Measurements from ENCODE around the gene CARMIL3.
A peak's percentile ranks its signal among the peaks of the same experiment; 100 is the strongest.
"Not testable (repeated sequence)": the region's sequence is repeated elsewhere in the genome, so short reads cannot be mapped to it uniquely, and the experiment has no call there.

The CARMIL3 gene

DNA sequence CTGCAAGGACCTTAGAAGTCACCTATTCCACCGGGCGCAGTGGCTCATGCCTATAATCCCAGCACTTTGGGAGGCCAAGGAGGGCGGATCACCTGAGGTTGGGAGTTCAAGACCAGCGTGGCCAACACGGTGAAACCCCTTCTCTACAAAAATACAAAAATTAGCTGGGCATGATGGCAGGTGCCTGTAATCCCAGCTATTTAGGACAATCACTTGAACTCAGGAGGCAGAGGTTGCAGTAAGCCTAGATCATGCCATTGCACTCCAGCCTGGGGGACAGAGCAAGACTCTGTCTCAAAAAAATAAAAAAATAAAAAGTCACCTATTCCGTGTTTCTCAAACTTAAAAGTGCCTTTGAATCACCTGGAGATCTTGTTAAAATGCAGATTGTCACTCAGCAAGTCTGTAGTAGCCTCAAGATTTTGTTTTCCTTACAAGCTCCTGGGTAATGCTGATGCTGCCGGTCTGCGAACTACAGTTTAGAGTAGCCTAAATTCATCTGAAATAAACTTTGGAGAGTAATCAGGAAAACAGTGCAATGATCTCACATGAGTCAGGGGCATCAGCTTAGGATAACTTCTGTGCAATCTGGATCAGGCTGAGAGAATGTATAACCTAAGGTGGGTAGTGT, 53.9 kb downstream of the CARMIL3 start:
- not testable (repeated sequence) for H2AFZ ChIP-seq (ENCODE audit: low read depth, low read length); H3K9me3 ChIP-seq (ENCODE audit: low read length); H3K4me3 ChIP-seq (ENCODE audit: low read length); H3K4me1 ChIP-seq (ENCODE audit: insufficient read depth, low read length); H3K27me3 ChIP-seq (ENCODE audit: insufficient read depth, low read length); H3K36me3 ChIP-seq (ENCODE audit: insufficient read depth, low read length)

DNA sequence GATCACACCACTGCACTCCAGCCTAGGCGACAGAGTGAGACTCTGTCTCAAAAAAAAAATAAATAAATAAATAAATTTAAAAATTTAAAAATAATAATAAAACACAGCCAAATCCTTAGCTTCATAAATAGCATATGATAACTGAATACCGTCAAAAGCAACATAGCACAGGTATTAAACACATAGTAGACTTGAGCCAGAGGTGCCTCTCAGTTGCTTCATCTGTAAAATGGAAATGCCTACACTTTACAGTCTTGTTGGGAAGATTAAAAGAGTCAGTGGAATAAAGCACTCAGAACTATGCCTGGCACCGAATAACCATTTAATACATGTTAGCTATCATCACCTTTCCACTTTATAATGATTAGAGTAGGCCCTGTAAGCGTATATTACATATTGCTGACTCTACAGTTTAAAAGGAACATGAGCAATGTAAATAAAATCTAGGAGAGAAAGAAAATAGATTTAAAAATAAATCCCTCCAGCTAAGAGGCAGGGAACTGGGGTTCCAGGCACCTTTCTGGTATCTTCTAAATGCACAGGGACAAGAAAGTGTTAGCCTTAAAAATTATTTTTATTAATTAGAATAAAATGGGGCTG, 55.0 kb downstream of the CARMIL3 start:
- H2AFZ ChIP-seq (ENCODE audit: low read depth, low read length) = no peak overlapping the region
- no peaks in the 10 kb centered on the region for H3K27me3 ChIP-seq (ENCODE audit: insufficient read depth, low read length)
- no peaks in the 10 kb centered on the region for H3K4me1 ChIP-seq (ENCODE audit: insufficient read depth, low read length)
- no peak overlapping the region for H3K4me3 ChIP-seq (ENCODE audit: low read length)
- no peaks in the 10 kb centered on the region for H3K9me3 ChIP-seq (ENCODE audit: low read length)
- no peaks in the 10 kb centered on the region for H3K36me3 ChIP-seq (ENCODE audit: insufficient read depth, low read length)

DNA sequence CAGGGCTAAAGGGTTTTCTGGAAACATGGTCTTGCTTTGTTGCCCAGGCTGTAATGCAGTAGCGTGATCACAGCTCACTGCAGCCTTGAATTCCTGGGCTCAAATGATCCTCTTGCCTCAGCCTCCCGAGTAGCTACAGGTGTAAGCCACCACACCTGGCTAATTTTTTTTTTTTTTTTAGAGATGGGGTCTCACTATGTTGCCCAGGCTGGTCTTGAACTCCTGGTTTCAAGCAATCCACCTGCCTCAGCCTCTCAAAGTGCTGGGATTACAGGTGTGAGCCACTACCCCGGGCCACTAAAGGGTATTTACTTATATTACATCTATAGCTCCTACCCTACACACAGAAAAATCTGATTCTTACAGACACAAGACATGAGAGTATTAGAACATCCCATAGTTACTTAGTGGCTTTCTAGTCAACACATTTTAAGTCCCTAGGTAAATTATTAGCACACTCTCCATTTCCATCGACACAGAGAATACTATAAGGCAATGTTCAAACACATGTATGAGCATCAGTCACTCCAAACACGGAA, 56.6 kb downstream of the CARMIL3 start:
- Histone ChIP-seq H3K9me3 (ENCODE audit: low read length) (no peaks in the 10 kb centered on the region), H3K4me3 (ENCODE audit: low read length) (no peak overlapping the region), H2AFZ (ENCODE audit: low read depth, low read length) (no peak overlapping the region), H3K27me3 (ENCODE audit: insufficient read depth, low read length) (no peaks in the 10 kb centered on the region), H3K4me1 (ENCODE audit: insufficient read depth, low read length) (no peaks in the 10 kb centered on the region), H3K36me3 (ENCODE audit: insufficient read depth, low read length) (no peaks in the 10 kb centered on the region)

DNA sequence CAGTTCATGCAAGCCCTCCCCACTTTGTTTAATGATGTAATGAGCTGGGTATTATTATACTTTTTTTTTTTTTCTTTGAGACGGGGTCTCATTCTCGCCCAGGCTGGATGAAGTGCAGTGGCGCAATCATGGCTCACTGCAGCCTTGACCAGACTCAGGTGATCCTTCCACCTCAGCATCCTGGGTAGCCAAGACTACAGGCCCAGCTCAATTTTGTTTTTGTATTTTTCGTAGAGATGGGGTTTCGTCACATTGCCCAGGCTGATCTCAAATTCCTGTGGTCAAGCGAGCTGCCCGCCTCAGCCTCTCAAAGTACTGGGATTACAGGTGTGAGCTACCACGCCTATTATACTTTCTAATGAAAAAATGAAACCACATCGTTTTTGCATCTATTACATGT, 58.3 kb downstream of the CARMIL3 start:
- Histone ChIP-seq H3K4me3 (ENCODE audit: low read length) (no peak overlapping the region), H3K27me3 (ENCODE audit: insufficient read depth, low read length) (no peaks in the 10 kb centered on the region), H2AFZ (ENCODE audit: low read depth, low read length) (no peak overlapping the region), H3K9me3 (ENCODE audit: low read length) (no peaks in the 10 kb centered on the region), H3K36me3 (ENCODE audit: insufficient read depth, low read length) (no peaks in the 10 kb centered on the region), H3K4me1 (ENCODE audit: insufficient read depth, low read length) (no peaks in the 10 kb centered on the region)

DNA sequence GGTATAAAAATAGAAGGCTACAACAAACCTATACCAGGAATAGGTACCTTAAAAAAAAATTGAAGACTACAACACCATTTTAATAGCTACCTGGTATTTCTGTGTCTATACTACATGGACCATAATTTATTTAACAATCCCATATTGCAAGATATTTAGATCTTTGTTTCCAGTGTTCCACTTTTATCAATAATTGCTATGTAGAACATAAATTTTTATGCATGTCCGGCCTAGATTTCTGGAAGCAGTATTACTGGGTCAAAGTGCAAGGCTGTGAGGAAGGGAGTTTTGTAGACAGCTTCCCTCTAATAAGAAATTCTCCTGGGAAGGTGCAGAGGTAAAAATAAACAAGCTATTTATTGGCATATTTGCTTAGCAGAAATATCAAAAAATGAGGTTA, 58.7 kb downstream of the CARMIL3 start:
- Histone ChIP-seq H3K4me3 (ENCODE audit: low read length) (no peak overlapping the region), H3K27me3 (ENCODE audit: insufficient read depth, low read length) (no peaks in the 10 kb centered on the region), H3K4me1 (ENCODE audit: insufficient read depth, low read length) (peaks cover 1% of the 10 kb centered on the region), H3K9me3 (ENCODE audit: low read length) (no peaks in the 10 kb centered on the region), H3K36me3 (ENCODE audit: insufficient read depth, low read length) (no peaks in the 10 kb centered on the region), H2AFZ (ENCODE audit: low read depth, low read length) (no peak overlapping the region)

DNA sequence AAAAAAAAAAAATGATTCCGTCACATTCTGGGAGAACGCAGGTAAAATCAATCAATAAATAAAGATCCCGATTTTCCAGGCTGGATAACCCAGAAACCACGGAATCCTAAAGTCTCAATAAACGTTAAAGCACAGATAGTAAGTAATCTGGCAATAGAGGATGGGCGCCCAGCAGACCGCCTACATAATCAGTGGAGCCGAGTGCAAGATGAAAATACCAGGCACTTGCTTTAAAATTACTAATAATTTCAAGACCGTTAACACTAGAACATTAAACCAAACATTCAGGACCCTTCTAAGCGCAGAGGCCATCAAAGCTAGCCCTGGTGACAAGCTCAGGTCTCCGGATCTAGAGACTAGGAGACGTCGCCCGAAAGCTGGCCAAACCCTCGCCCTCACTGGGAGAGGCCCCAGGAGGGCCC, 61.6 kb downstream of the CARMIL3 start:
- Histone ChIP-seq H3K4me3 (ENCODE audit: low read length) (peak overlapping the region; percentile 84), H3K36me3 (ENCODE audit: insufficient read depth, low read length) (peaks cover 10% of the 10 kb centered on the region), H3K4me1 (ENCODE audit: insufficient read depth, low read length) (peaks cover 9% of the 10 kb centered on the region), H3K9me3 (ENCODE audit: low read length) (no peaks in the 10 kb centered on the region), H3K27me3 (ENCODE audit: insufficient read depth, low read length) (no peaks in the 10 kb centered on the region), H2AFZ (ENCODE audit: low read depth, low read length) (peak overlapping the region; percentile 81)

DNA sequence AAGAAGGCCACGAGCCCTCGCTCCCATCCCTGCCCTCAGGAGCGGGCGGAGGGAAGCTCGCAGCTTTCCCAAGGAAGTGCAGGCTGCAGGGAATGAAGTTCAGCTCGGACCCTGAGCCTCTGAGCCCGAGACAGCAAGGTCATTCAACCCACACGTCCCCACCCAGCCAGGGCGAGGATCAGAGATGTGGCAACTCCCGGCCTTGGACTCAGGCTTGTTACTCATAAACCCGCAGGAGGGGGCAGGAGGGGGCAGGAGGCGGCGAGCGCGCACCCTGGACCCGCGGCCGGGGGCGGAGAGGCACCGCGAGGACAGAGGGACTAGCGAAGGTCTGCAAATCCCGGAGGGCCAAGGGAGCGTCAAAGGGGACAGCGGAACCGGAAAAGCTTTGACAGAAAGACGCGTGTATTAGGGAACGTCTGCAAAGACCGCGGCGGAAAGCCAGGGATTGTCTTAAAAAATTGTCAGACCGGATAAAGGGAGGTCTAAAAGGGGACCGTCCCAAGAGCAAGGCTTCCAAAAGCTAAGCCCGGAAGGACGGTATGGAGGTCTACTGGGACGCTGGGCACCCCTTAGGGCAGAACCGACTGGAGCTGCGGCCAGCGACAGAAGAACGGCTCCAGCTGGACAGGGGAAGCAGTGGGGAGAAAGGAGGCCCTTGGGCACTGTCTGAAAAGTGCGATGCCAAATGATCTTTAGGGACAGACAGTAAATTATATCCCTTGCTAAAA, 62.2 kb downstream of the CARMIL3 start:
- H3K9me3 ChIP-seq (ENCODE audit: low read length) = no peaks in the 10 kb centered on the region
- H3K4me1 ChIP-seq (ENCODE audit: insufficient read depth, low read length) = peaks cover 9% of the 10 kb centered on the region
- H2AFZ ChIP-seq (ENCODE audit: low read depth, low read length) = peak overlapping the region; percentile 81
- no peaks in the 10 kb centered on the region for H3K27me3 ChIP-seq (ENCODE audit: insufficient read depth, low read length)
- H3K4me3 ChIP-seq (ENCODE audit: low read length) = peak overlapping the region; percentile 84
- H3K36me3 ChIP-seq (ENCODE audit: insufficient read depth, low read length) = peaks cover 16% of the 10 kb centered on the region

DNA sequence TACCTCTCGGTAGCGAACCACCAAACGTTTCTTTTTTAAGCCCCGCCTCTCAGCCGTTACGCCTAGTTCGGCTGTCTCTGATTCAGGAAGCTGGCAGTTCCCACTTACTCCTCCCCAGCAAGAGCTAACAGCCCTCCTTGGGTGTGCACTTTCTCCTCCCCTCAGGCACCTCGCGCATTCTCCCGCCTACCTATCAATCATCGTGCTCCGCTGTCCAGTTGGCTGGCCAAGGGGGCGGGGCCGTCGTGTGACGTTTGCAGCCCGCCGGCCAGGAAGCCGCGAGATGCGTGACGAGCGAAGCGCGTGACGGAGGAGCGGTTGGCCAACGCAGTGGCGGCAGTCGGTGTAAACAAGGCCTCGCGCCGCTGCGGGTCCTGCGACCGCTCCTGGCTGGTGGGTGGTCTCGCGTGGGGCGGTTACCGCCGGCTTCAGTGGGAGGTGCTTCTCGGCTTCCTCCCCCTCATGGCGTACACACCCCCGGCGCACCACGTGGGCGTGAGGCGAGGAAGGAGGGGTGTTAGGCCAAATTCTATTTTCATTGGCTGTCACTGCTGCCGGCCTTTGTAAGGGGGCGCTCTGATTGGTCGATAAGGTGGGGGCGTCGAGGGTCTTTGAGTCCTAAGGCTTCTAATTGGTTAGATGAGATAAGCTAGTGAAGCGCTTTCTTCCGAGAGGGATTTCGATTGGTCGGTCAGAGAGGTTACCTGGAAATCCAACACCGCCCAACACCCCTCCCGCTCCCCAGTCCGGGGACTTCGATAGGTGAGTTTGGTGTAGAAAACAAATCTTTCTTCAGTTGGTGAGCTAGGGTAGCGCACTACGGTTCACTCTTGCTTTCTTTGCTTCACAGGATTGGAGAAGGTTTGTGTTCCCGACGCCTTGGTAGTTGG, 63.0 kb downstream of the CARMIL3 start, which contains the start of the genes DCAF11 and NRL:
Gene DCAF11 (plus strand): TSS at position 246 of the 890 bp plus-strand sequence. CDS start 818 bp downstream, outside the sequence.
Gene NRL (minus strand): TSS at position 418 of the 890 bp plus-strand sequence. CDS start 32,101 bp downstream, outside the sequence.
- peaks cover 24% of the 10 kb centered on the region for H3K36me3 ChIP-seq (ENCODE audit: insufficient read depth, low read length)
- H3K27me3 ChIP-seq (ENCODE audit: insufficient read depth, low read length) = no peaks in the 10 kb centered on the region
- H2AFZ ChIP-seq (ENCODE audit: low read depth, low read length) = peak within 1 kb of the TSS; percentile 81
- H3K4me3 ChIP-seq (ENCODE audit: low read length) = peak within 1 kb of the TSS; percentile 84
- H3K4me1 ChIP-seq (ENCODE audit: insufficient read depth, low read length) = peaks cover 9% of the 10 kb centered on the region
- H3K9me3 ChIP-seq (ENCODE audit: low read length) = no peaks in the 10 kb centered on the region

DNA sequence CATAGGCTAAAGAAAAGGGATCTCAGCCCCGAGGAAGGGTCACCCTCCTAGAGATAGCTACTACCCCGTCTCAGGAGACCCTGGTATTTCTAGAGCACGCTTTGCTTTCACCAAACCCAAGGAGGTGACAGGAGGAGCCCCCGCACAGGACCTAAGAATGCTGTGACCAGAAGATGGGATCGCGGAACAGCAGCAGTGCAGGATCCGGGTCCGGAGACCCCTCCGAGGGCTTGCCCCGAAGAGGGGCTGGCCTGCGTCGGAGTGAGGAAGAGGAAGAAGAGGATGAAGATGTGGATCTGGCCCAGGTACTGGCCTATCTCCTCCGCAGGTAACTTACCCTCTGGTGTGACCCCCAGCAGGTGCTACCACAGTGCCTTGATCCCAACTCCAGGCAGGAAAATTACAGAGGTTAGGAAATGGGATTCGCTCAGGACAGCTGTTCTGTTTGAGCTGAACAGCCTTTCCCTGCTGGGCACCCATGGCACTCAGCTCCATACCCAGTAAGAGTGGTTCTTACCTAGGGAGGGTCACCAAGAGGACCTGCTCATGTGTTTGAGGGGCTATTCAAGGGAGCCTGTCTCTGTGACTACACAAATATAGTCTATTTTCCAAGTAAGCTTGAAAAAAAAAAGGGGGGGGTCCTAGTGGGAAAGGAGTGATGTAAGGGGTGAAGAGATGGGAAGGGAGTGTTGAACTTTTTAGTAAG, 63.8 kb downstream of the CARMIL3 start:
- Histone ChIP-seq H3K4me3 (ENCODE audit: low read length) (peak overlapping the region; percentile 84), H3K27me3 (ENCODE audit: insufficient read depth, low read length) (no peaks in the 10 kb centered on the region), H2AFZ (ENCODE audit: low read depth, low read length) (peak overlapping the region; percentile 81), H3K9me3 (ENCODE audit: low read length) (no peaks in the 10 kb centered on the region), H3K4me1 (ENCODE audit: insufficient read depth, low read length) (peaks cover 9% of the 10 kb centered on the region), H3K36me3 (ENCODE audit: insufficient read depth, low read length) (peaks cover 28% of the 10 kb centered on the region)

DNA sequence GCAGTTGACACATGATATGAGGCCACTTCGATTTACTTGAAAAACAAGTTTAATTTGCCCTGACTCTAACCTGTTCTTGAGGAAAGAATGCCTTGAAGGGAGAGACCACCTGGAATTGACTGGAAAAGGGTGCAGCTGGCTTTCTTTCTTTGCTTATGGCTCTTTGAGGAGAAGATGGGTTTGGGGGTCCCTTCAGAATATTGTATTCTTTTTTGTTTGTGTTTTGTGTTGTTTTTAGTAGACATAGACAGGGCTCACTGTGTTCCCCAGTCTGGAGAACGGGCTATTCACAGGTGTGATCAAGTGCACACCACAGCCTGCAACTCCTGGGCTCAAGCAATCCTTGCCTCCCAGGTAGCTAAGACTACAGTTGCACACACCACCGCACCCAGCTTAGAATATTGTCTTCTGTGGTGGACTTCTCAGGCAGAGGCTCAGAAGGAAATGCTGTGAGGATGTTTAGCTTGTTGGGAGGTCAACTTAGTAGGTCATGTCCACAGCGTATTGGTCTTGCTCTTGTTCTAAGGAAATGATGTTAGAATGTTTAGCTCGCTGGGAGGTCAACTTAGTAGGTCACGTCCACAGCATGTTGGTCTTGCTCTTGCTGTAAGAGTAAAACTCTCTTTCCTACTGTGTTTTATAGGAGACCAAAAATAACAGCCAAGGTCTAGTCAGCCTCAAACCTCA, 64.5 kb downstream of the CARMIL3 start:
- Histone ChIP-seq H3K4me3 (ENCODE audit: low read length) (peak overlapping the region; percentile 84), H3K4me1 (ENCODE audit: insufficient read depth, low read length) (peaks cover 9% of the 10 kb centered on the region), H3K27me3 (ENCODE audit: insufficient read depth, low read length) (no peaks in the 10 kb centered on the region), H3K9me3 (ENCODE audit: low read length) (no peaks in the 10 kb centered on the region), H3K36me3 (ENCODE audit: insufficient read depth, low read length) (peaks cover 35% of the 10 kb centered on the region), H2AFZ (ENCODE audit: low read depth, low read length) (no peak overlapping the region)

DNA sequence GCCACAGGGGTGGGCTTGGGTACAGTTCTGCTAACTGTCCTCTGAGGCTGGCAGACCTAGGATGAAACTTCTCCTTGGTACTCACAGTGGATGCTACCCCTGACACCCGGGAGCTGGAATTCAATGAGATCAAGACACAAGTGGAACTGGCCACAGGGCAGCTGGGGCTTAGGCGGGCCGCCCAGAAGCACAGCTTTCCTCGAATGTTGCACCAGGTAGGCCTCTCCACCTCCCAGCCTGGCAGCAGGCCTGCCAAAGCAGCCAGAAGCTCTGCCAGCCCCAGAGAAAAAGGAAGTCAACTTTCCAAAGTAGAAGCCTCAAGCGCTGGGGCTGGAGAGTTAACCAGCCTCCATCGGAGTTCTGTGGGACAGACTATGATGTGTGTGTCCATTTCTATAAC, 65.4 kb downstream of the CARMIL3 start:
- Histone ChIP-seq H2AFZ (ENCODE audit: low read depth, low read length) (no peak overlapping the region), H3K27me3 (ENCODE audit: insufficient read depth, low read length) (no peaks in the 10 kb centered on the region), H3K4me1 (ENCODE audit: insufficient read depth, low read length) (peaks cover 9% of the 10 kb centered on the region), H3K9me3 (ENCODE audit: low read length) (no peaks in the 10 kb centered on the region), H3K36me3 (ENCODE audit: insufficient read depth, low read length) (peaks cover 42% of the 10 kb centered on the region), H3K4me3 (ENCODE audit: low read length) (no peak overlapping the region)

Measured in neuron (in vitro differentiated cells).